HPDE6-E6E7 (cell line): Measurements from ENCODE around the gene GXYLT2.

Experiments used
- DNase-seq: peaks from one replicate; pipeline ENCODE4 v3.0.0; 2011; ENCODE audit warnings: missing footprints; ENCODE audit errors: extremely low spot score

GXYLT2 gene, protein sequence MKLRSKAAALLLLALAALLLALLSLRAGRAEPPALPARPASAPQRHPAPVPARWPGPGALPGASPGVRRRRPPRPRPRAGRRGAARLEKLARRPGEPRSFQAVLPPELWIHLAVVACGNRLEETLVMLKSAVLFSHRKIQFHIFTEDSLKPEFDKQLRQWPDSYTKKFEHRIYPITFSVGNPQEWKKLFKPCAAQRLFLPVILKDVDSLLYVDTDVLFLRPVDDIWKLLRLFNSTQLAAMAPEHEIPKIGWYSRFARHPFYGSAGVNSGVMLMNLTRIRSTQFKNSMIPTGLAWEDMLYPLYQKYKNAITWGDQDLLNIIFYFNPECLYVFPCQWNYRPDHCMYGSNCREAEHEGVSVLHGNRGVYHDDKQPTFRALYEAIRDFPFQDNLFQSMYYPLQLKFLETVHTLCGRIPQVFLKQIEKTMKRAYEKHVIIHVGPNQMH

DNA sequence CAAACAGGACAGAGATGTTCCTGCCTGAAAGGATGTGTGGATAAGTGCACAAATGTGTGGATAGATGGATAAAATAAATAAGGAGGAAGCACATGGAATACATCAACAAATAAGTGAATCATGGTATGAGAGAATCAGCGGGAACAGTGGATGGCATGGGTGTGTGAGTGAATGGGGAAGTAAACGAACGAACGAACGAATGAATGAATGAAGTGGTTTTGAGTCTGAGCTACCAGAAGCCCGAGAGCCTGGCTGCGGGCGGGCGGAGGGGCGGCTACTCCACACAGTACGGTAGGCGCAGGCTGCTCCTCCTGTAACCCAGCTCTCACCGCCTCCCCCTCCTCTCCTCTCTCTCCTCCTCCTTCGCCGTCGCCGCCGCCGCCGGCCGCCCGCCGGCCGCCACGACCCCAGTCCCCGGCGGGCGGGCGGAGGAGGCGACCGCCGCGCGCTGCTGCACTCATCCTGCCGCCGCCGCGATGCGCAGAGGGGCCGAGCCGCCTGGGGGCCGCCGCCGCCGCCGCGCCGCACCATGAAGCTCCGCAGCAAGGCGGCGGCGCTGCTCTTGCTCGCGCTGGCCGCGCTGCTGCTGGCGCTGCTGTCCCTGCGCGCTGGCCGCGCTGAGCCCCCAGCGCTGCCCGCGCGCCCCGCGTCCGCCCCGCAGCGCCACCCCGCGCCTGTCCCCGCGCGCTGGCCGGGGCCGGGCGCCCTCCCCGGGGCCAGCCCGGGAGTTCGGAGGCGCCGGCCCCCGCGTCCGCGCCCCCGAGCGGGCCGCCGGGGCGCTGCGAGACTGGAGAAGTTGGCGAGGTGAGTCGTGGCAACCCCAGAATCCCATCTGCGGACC, at the start of gene GXYLT2:
Gene GXYLT2, plus strand, starts transcription at position 342 of the 841 bp plus-strand sequence. Its CDS starts 188 bp downstream, at position 530.
- no peak for DNase-seq

DNA sequence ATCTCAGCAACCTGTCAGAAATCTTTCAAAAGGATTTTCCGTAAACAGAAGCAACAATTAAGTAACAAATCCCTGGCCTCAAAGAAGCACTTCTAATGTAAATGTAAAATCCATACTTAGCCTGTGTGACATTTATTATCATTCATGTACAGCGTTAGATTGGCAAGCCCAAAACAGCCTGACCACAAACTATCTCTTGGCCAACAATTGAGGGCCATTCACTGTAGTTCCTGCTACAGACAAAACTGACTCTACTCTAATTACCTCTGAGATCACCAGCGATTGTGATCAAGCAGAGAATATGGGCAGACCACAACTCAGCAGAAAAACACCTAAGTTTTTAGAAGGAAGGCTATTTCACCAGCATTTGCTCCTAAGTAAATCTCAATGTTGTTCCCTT, 48.8 kb upstream of the GXYLT2 start:
- DNase-seq: no peak

DNA sequence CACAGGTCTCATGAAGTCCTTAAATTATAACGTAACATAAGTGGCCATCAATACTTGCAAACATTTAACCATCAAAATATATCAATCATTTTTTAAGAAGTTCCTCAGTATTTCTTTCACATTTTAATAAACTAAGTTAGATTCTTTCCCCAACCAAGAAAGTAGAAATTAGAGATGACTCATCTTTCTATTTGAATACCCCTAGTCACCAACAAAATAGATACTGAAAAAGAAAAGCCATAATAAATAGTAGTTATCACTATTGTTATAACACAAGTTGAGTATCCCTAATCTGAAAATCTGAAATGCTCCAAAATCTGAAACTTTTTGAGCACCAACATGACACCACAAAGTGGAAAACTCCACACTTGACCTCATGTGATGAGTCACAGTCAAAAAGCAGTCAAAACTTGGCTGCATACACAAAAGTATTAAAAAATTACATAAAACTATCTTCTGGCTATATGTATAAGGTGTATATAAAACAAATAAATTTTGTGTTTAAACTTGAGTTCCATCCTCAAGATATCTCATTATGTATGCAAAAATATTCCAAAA, 43.3 kb upstream of the GXYLT2 start:
- no peak for DNase-seq

DNA sequence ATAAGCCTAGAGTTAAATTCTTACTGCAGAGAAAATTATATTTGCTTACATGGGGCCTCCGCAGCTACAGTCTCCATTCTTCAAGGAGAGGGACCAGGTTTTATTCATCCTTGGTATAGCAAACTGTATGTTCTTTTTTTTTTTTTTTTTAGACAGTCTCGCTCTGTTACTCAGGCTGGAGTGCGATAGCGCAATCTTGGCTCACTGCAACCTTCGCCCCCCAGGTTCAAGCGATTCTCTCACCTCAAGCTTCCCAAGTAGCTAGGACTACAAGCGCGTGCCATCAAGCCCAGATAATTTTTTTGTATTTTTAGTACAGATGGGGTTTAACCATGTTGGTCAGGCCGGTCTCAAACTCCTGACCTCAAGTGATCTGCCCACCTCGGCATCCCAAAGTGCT, 41.7 kb upstream of the GXYLT2 start:
- no peak for DNase-seq

DNA sequence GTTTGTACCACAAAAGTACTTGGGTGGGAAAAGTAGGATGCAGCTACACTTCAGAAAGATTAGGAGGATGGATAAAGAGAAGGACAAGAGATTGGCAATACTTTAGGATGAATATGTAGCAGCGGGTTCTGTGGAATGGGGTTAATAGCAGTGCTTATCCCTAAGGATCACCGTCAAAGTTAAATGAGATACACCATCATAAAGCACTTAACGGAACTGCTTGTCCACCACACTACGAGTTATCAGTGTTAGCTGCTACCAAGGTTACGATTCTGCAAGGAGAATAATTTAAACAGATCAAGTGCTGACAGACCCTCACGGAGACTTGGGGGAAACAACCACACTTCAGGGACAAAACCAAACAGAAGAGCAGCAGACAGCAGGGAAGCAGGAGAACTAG, 40.6 kb upstream of the GXYLT2 start:
- DNase-seq: no peak

DNA sequence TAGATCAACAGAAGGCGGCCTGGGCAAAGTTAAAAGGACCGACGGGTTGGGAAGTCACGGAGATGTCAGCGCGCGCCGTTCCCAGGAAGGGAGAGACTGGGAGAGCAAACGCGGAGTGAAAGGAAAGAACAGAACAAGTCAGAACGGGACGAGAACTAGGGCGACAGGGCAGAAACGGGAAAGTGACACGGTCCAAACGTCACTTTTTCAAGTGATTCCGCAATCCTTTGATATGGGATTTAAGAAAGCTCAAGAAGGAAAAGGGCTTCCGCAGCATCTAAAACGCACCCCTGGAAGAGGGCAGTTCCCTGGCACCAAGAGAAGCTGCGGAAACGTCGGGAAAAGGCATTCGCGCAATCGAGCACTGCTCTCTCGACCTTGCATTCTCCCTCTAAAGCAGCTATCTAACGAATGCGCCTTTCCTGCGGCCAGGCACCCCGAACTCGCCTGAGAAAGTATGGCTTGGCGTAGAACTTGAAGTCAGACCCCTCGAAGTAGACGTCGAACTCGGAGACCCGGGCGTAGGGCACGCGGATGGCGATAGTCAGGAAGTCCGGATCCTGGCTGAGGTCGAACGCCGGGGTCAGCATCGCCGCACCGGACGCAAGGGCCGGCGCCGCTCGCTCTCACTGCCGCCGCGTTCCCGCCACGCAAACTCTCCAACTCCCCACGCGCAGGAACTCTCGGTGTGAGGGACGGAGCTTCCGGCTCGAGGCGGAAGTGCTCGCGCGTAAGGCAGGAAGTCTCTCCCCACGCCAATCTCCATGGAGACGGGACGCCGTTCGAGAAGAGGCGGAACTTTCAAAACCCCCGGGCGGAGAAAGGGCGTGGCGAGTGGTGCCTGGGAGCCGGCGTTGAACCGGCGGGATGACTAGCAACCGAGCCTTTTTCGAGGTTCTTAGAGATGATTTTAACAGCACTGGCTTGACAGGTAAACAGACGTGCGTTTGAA, 39.8 kb upstream of the GXYLT2 start, which contains the start of gene SHQ1:
Gene SHQ1, minus strand, starts transcription at position 695 of the 952 bp plus-strand sequence. Its CDS starts 105 bp downstream, at position 590.
- peak; percentile 53 for DNase-seq

DNA sequence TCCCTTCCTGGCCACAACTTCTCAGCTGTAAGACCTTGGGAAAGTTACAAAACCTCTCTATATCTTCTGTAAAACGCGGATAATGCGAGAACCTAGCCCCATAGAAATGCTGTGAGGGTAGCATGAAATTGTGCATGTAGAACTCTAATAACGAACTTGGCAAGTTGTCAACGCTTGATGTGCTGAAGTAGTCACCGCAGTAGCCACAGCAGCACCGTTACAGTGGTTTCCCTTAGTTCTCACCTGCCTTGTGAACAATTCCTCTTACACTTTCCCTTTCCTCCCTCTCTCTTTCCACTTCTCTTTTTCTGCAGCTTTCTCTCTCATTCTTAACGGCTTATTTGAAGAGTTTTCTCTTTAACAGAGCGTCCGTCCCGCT, 39.2 kb upstream of the GXYLT2 start:
- DNase-seq: no peak

DNA sequence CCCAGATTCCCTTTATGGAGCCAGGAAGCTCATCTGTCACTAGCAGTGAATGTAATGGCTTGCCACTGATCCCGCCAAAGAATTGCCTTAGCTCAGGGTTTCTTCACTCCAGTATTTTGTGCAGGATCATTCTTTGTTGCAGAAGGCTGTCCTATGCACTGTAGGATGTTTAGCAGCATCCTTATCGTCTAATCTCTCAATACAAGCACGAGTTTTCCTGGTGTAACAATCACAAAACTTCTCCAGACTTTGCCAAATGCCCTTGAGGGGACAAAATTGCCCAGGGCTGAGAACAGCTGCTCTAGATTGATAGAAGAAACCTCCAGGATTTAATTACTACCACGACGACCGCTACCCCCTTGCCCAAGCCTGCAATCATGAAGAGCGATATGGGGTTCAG, 32.8 kb upstream of the GXYLT2 start:
- DNase-seq: no peak

DNA sequence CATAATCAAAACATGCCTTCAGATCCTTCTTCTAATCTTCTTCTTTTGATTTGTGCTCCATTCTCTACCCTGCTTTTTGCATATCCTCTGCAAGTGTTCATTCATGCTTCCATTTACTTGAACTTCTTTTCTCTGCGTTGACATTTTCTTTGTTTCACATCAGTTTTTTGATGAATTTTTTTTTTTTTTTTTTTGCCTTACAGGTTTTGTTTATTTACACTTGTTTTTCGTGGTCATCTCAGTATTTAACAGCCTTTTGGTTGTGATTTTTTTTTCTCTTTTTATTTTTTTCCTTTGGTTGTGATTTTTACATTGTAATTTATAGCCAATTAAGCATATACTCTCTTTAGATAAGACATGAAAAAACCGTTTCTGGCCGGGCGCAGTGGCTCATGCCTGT, 27.8 kb upstream of the GXYLT2 start:
- DNase-seq: no peak

DNA sequence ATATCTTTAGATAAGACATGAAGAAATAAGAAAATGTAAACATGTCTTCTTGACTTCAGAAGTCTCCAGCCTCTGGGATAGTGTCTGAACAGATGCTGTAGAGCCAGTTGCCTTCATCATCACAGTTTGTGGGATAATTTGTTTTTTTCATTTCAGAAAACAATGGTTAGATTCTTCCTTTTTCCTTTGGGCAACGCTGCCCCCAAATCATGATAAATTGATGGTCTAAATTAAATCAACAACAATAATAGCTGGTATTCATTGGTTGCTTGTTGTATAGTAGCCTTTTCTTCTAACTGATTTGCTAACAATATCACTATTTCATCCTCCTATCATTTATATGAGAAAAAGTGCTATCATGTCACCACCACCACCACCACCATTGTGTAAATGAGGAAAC, 27.0 kb upstream of the GXYLT2 start:
- DNase-seq: no peak

DNA sequence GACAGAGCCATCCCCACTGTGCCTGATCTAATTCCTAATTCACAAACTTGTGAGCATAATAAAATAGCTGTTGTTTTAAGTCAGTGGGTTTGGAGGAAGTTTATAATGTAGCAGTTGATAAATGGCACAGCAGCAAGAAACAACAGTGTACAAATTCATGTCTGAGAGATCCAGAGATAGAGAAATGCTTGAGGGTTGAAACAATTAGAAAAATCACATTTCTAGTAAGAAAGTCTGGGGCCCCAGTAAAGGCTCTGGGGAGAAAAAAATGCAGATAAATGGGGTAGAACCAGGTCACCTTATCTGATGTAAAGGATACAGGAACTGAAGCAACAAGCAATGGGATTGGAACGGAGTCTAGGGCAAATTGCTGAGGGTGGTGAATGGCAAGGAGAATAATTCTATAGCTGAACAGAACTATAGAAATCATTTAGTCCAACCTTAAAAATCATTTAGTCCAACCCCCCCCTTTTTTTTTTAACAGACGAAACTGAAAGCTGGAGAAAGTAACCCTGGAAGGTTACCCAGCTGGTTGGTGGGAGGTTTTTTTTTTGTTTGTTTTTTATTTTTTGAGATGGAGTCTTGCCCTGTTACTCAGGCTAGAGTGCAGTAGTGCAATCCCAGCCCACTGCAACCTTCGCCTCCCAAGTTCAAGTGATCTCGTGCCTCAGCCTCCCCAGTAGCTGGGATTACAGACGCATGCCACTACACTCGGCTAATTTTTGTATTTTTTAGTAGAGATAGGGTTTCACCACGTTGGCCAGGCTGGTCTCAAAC, 25.3 kb upstream of the GXYLT2 start:
- no peak for DNase-seq

DNA sequence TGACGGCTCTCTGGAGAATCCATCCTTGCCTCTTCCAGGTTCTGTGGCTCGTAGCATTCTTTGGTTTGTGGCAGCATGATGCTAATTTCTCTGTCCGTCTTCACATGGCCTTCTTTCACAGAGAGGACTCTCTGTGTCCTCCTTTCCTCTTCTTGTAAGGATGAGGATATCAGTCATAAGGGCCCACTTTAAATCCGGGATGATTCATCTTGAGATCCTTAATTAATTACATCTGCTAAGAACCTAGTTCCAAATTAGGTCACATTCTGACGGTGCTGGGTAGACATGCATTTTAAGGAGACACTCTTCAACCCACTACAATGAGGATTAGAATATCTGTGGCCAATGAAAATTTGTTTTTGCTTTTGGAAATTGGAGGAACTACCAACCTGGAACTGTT, 15.7 kb upstream of the GXYLT2 start:
- no peak for DNase-seq

DNA sequence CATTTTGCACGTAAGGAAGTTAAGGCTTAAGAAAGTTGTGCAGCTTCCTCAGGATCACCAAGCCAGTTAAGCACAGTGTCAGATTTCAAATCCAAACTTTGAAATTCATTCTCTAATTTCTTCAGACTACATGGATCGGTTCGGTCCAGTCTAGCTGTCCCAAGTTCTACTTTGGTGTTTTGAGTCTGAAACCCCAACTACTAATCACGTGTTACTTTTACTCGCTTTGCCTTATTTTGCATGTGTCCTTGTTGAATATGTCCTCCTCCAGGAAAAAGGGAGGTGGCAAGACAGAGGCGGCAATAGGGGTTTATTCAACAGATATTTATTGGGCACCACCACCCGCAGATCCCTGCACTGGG, 522 bp upstream of the GXYLT2 start:
- no peak for DNase-seq

DNA sequence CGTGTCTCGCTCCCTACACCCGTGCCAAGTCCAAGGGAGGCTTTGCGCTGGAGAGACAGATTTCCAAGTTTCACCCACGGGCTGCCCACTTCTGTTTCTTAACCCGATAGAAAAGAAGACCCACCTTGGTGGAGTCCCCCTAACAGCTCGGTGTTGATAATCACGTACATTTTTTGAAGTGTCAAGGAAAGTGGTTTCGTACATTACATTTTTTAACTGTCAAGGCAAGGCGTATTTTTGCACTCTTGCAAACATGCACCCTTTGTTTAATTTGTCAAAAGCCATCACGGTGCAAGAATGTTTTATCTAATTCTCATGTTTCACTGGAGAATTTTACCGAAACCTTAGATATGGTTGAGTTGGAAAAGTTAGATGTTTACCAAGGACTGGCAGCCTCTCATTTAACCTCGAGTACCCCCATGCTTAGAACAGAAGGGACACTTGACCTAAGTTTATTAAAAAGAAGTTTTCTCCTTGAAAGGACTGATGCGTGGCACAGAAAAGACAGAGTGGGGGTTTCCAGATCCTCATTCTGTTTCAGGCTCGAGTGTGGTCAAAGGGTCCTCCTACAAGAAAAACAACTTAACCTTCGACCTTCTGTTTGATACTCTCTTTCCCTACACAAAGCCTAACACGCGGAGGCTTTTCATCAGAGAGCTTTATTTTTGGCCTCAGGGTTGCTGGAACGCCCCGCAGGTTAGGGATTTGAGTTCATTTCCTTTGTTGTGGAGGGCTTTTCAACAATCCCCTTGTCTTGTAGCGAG, 882 bp downstream of the GXYLT2 start:
- DNase-seq: no peak

DNA sequence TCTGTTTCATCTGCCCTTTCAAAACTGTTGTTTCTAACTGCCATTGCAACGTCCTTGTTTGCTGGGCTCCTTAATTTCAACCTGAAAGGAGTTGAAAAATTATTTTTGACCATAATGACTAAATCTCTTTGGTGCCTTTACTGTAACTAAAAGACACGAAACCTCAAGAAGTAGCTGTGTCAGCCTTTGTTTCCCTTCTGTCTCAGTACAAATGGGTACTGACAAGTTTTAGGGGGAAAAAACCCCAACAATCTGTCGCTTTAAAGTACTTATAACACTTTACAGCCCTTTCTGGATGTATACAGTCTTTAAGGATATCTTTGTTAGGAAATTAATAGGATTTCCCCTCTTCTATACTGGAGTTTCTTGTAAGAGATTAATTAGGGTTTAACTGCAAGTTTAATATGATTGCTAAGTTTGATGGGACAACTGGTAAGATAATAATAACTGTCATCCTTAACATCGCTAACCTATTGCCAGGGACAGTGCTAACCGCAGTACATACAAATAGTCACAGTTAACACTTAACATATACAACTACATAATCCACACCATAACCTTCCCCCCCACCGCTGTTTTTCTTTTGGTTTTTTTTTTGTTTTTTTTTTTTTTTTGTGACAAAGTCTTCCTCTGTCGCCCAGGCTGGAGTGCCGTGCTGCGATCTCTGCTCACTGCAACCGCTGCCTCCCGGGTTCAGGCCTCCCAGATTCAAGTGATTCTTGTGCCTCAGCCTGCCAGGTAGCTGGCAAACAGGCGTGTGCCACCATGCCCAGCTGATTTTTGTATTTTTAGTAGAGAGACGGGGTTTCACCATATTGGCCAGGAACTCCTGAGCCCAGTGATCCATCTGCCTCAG, 1.7 kb downstream of the GXYLT2 start:
- no peak for DNase-seq

DNA sequence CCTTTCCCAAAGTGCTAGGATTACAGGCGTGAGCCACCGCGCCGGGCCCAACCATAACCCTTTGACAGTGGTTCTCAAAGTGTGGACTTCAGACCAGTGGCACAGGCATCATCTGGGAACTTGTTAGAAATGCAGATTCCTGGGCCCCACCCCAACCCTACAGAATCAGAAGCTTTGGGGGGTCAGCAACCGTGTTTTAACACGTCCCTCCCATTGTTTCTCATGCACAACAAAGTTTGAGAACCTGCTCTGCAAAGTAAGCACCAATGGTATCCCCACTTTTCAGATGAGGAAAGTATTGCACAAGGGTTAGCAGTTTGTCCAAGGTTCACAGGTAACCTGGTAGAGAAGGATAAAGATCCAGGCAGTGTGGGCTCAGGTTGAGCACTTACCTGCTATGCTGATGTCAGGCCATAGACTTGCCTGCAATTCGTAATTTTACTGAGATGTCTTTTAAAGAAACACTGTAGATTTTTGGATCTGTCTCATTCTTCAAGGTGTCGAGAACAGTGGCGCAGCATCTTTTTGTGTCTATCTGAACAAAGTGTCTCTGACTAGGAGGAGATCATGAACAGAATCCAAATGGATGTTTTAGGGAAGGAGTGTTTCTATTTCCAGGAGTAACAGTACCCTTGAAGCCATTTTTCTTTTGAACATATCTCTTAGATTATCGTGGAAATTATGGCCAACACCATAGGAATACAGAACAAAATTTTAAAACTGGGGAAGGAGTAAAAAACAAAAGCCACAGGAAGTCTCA, 2.5 kb downstream of the GXYLT2 start:
- no peak for DNase-seq

DNA sequence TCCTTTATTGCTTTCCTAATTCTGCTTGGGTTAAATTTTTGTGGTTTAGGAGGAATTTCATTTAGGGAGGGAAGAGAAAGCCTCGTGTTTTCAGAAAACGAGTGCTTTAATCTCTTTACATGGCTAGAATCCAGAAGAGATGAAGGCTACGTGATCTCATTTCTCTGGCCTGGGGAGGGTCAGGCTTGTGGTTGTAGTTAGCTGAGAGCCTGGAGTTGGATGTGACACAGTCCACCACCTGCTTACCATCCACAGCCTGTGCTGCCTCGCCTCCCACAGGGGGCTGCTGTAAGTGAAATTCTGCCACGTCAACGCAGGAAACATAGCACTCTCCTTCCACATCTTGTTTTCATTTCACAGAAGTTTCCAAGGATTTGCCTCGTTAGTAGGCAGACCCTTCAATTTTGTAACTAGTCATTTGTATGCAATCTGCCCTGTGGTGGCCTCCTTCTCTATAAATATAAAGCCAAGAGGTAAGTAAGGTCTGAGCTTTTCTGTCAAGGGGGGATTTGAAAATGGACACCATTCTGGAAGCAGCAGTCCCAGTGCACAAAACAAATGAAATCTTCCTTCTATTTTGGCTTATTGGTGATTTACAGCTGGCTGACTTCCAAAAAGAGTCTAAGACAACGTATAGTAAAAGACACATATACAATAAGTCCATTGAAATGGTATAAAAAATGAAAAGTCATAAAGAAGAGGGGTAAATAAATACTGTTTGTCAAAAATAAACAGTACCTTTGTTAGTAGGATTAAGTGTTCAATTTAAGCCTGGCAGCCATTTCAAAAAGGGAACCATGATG, 3.4 kb downstream of the GXYLT2 start:
- DNase-seq: no peak
